GM10847 (cell line): ENCODE measurements around the gene SFTPA2.
"Not testable (repeated sequence)": the region's sequence is repeated elsewhere in the genome, so short reads cannot be mapped to it uniquely, and the experiment has no call there.

Source experiments
- POLR2A ChIP-seq: IDR thresholded peaks from 2 replicates; pipeline ENCODE4 v1.6.1; 2011; ENCODE audit not compliant: insufficient read length; ENCODE audit errors: extremely low read depth

Gene SFTPA2

GRCh38 chr10:79562135-79562756 is 2.0 kb upstream of the SFTPA2 start:
- TF ChIP-seq POLR2A = no peak

GRCh38 chr10:79561257-79561656 is 1.1 kb upstream of the SFTPA2 start:
- TF ChIP-seq POLR2A = no peak

GRCh38 chr10:79559726-79560125 is 481 bp downstream of the SFTPA2 start:
- TF ChIP-seq POLR2A = no peak

- no peak for TF ChIP-seq POLR2A
Observed at GRCh38 chr10:79555354-79556309, 4.6 kb downstream of the SFTPA2 start.

- TF ChIP-seq POLR2A = no peak
Observed at GRCh38 chr10:79552143-79552542, 8.1 kb downstream of the SFTPA2 start.

- TF ChIP-seq POLR2A = no peak
Observed at GRCh38 chr10:79547973-79548372, 12.2 kb downstream of the SFTPA2 start.

GRCh38 chr10:79542626-79543025 is 17.6 kb downstream of the SFTPA2 start:
- no peak for TF ChIP-seq POLR2A

- not testable (repeated sequence) for TF ChIP-seq POLR2A
Observed at GRCh38 chr10:79511891-79512583, 48.2 kb downstream of the SFTPA2 start, which contains the start of gene EIF5AL1. Gene EIF5AL1, plus strand, starts transcription at chr10:79512533. Its CDS starts 117 bp downstream, at chr10:79512650.

- no peak for TF ChIP-seq POLR2A
Observed at GRCh38 chr10:79507440-79508167, 52.6 kb downstream of the SFTPA2 start.
